Endothelial cell of umbilical vein (primary cell): ENCODE measurements around the gene BIRC6. TPM values are rescaled to one million over a fixed set of nuclear protein-coding genes. Genes with fewer than 3 reads are reported as not detected.

Experiments used
- BruUV-seq: library from RNA; stranded (reverse); fragments of 400-500 nt; replicated peaks from 2 replicates; lab custom pipeline; 2021; lab: Mats Ljungman, UMichigan
- CTCF ChIA-PET: fragments of 300-600, 350-600 bp; sonication (Branson Sonifier 250); formaldehyde crosslinking; loops from one replicate; lab custom pipeline; 2021; ENCODE audit warnings: antibody characterized with exemption, inconsistent platforms; lab: Charles Lee
- POLR2A ChIA-PET: fragments of 300-600, 350-600 bp; sonication (Branson Sonifier 250); formaldehyde crosslinking; loops from one replicate; lab custom pipeline; 2021; ENCODE audit warnings: antibody characterized with exemption, inconsistent platforms; lab: Charles Lee
- DNase-seq: peaks from one replicate; pipeline ENCODE4 v3.0.0-alpha.2; 2011; ENCODE audit warnings: low read depth, low spot score
- FAIRE-seq: peaks from 2 replicates; lab custom pipeline; 2011; peaks lifted over from hg19 to GRCh38; lab: Jason Lieb, UNC
- H2AFZ ChIP-seq: 2 replicates; pipeline ENCODE4 v1.6.0; 2012; ENCODE audit warnings: low read depth, low read length, control low read depth, inconsistent platforms
- H3K27ac ChIP-seq: 2 replicates; pipeline ENCODE4 v1.5.1; 2011; ENCODE audit warnings: low read depth, mild to moderate bottlenecking, control low read depth, low read length, moderate library complexity; ENCODE audit not compliant: insufficient read depth
- H3K27me3 ChIP-seq, 2 experiments: 2 replicates each; pipeline versions ENCODE4 v1.6.0 to v1.6.1; 2011; ENCODE audit warnings: low read length in 2 of 2, mixed read lengths in 1 of 2; ENCODE audit not compliant: control insufficient read depth in 2 of 2, insufficient read depth in 2 of 2
- H3K36me3 ChIP-seq, 2 experiments: 2 replicates in 1 of 2; 3 replicates in 1 of 2; pipeline ENCODE4 v1.5.1; 2011; ENCODE audit warnings: low read length in 2 of 2, mild to moderate bottlenecking in 1 of 2, moderate library complexity in 1 of 2; ENCODE audit not compliant: control insufficient read depth in 2 of 2, insufficient read depth in 2 of 2; ENCODE audit errors: extremely low read depth in 1 of 2
- H3K4me1 ChIP-seq: 3 replicates; pipeline ENCODE4 v1.5.1; 2011; ENCODE audit warnings: mild to moderate bottlenecking, low read length; ENCODE audit not compliant: control insufficient read depth, insufficient read depth; ENCODE audit errors: extremely low read depth
- H3K4me2 ChIP-seq: 2 replicates; pipeline ENCODE4 v1.6.1; 2011; ENCODE audit warnings: low read length, control low read depth, mixed read lengths; ENCODE audit not compliant: insufficient read depth
- H3K4me3 ChIP-seq, 3 experiments: fragments of 200-600 bp in 1 of 3; sonication (generic), shearing (Covaris generic) in 1 of 3; replicated peaks in 1 of 3; 2 replicates each; pipeline ENCODE4 v1.5.1; 2011 to 2016; ENCODE audit warnings: control low read depth in 3 of 3, low read length in 3 of 3, mild to moderate bottlenecking in 2 of 3, inconsistent platforms in 1 of 3, low read depth in 1 of 3, moderate library complexity in 1 of 3; ENCODE audit not compliant: insufficient read depth in 1 of 3
- H3K79me2 ChIP-seq: 2 replicates; pipeline ENCODE4 v1.6.0; 2012; ENCODE audit warnings: low read length, inconsistent platforms; ENCODE audit not compliant: control insufficient read depth, insufficient read depth
- H3K9ac ChIP-seq: replicated peaks from 2 replicates; pipeline ENCODE3; 2011; ENCODE audit warnings: low read length, control low read depth; ENCODE audit not compliant: insufficient read depth; ENCODE audit errors: extremely low read depth
- H3K9me1 ChIP-seq: replicated peaks from 3 replicates; pipeline ENCODE4 v1.6.0; 2011; ENCODE audit warnings: mild to moderate bottlenecking, low read length; ENCODE audit not compliant: control insufficient read depth, insufficient read depth; ENCODE audit errors: extremely low read depth
- H3K9me3 ChIP-seq: replicated peaks from 2 replicates; pipeline ENCODE4 v1.5.1; 2012; ENCODE audit warnings: low read length, inconsistent platforms; ENCODE audit not compliant: control insufficient read depth, insufficient read depth
- H4K20me1 ChIP-seq: replicated peaks from 2 replicates; pipeline ENCODE3; 2011; ENCODE audit warnings: mild to moderate bottlenecking, low read length; ENCODE audit not compliant: control insufficient read depth, insufficient read depth; ENCODE audit errors: extremely low read depth
- FOS ChIP-seq: IDR thresholded peaks from 2 replicates; pipeline ENCODE4 v1.6.1; 2011; ENCODE audit warnings: mild to moderate bottlenecking, low read length, moderate library complexity, borderline replicate concordance; ENCODE audit not compliant: insufficient read depth
- JUN ChIP-seq: IDR thresholded peaks from 2 replicates; pipeline ENCODE4 v1.6.1; 2011; ENCODE audit warnings: borderline replicate concordance, low read depth; ENCODE audit not compliant: insufficient read length, insufficient read depth
- POLR2A ChIP-seq: IDR thresholded peaks from 2 replicates; pipeline ENCODE4 v1.6.1; 2012; ENCODE audit warnings: low read depth, mild to moderate bottlenecking, control low read depth, low read length
- POLR2AphosphoS5 ChIP-seq: IDR thresholded peaks from 2 replicates; pipeline ENCODE4 v1.6.1; 2012; ENCODE audit warnings: low read depth, mild to moderate bottlenecking, control low read depth, low read length, moderate library complexity; ENCODE audit not compliant: insufficient read depth
- dilution Hi-C: fragments of 300-500 bp; cut with MboI; formaldehyde crosslinking; loops from one replicate; pipeline ENCODE4 v1.15.0; 2019; ENCODE audit warnings: low sequenced_read_pairs; ENCODE audit not compliant: extremely low pct_ligation_motif_present
- intact Hi-C: fragments of 100-400 bp; cut with micrococcal nuclease; formaldehyde crosslinking; loops from one replicate; pipeline ENCODE4 v1.10.0; 2022
- polyA plus RNA-seq, 4 experiments: library from polyadenylated mRNA; depleted of rRNA in 3 of 4; stranded (reverse) in 3 of 4; unstranded in 1 of 4; fragments of >200 nt; gene quantifications; 2 replicates each; pipeline versions ENCODE4 v1.2.1 to v1.2.3, GENCODE V29; 2011 to 2012; ENCODE audit warnings: missing spikeins in 1 of 4
- total RNA-seq: library from RNA; stranded (reverse); gene quantifications from 2 replicates; pipeline ENCODE4 v1.2.3, GENCODE V29; 2021
- TF ChIP-seq, protein P1 (sequence below): IDR thresholded peaks from 2 replicates; pipeline ENCODE4 v1.6.1; 2011; ENCODE audit not compliant: insufficient read depth, insufficient read length
- TF ChIP-seq, protein P2 (sequence below), 2 donors: IDR thresholded peaks; 1 replicate in 1 of 2; 2 replicates in 1 of 2; pipeline ENCODE4 v1.5.1; 2011; ENCODE audit warnings: low read length in 2 of 2, mild to moderate bottlenecking in 2 of 2, moderate library complexity in 2 of 2, control low read depth in 1 of 2, inconsistent platforms in 1 of 2, low read depth in 1 of 2; ENCODE audit not compliant: insufficient read depth in 1 of 2; ENCODE audit errors: extremely low read depth in 1 of 2

BIRC6 gene
- total and polyA plus RNA-seq, 2 donors (not counting 3 experiments of a cell fraction or from before 2014, with no cell fraction given): 34.2 to 83.1 TPM

DNA sequence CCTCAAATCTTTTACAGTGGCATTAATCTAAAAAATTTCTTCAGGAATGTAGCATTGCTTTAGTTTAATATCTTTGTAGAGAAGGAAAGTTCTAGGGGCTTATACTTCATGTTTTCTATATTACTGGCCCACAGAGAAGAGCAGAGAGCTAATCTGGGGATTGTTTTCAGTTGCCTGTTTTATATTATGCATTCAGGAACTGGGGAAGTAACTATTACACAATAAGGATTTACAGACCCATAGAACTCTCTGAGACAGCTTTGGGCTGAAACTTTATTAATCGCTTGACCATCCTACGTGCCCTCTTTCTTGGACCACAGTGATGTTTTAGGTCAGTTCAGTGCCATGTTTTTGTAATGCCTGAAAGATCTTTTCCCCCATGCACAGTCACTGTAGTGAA is 29.9 kb downstream of the BIRC6 start:
- Histone ChIP-seq H3K27ac (no peak overlapping the region), H3K36me3 (peaks cover 1 to 10% of the 10 kb centered on the region in 2 experiments), H3K4me3 (no peak overlapping the region), H3K9ac (no peak overlapping the region), H3K4me2 (no peak overlapping the region), H2AFZ (no peak overlapping the region), H3K9me3 (no peaks in the 10 kb centered on the region), H3K27me3 (no peaks in the 10 kb centered on the region), H3K4me1 (no peaks in the 10 kb centered on the region), H3K79me2 (peaks cover 39% of the 10 kb centered on the region), H3K9me1 (no peaks in the 10 kb centered on the region), H4K20me1 (peaks cover 2% of the 10 kb centered on the region)
- DNase-seq: no peak
- CTCF ChIA-PET: interaction anchor here (1.5 kb wide), 1 partner anchor 13 kb away, joined by 3 read pairs; no protein-coding TSS in a partner anchor
- POLR2A ChIA-PET: no interaction called here
- no peak for FAIRE-seq
- dilution Hi-C loops: no loop called here
- intact Hi-C loops: no loop called here
- BruUV-seq: no TSS peak
- TF ChIP-seq POLR2AphosphoS5 (no peak), FOS (no peak), POLR2A (no peak), JUN (no peak)
- TF ChIP-seq, protein P1, sequence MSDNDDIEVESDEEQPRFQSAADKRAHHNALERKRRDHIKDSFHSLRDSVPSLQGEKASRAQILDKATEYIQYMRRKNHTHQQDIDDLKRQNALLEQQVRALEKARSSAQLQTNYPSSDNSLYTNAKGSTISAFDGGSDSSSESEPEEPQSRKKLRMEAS: no peak
- TF ChIP-seq, protein P2, sequence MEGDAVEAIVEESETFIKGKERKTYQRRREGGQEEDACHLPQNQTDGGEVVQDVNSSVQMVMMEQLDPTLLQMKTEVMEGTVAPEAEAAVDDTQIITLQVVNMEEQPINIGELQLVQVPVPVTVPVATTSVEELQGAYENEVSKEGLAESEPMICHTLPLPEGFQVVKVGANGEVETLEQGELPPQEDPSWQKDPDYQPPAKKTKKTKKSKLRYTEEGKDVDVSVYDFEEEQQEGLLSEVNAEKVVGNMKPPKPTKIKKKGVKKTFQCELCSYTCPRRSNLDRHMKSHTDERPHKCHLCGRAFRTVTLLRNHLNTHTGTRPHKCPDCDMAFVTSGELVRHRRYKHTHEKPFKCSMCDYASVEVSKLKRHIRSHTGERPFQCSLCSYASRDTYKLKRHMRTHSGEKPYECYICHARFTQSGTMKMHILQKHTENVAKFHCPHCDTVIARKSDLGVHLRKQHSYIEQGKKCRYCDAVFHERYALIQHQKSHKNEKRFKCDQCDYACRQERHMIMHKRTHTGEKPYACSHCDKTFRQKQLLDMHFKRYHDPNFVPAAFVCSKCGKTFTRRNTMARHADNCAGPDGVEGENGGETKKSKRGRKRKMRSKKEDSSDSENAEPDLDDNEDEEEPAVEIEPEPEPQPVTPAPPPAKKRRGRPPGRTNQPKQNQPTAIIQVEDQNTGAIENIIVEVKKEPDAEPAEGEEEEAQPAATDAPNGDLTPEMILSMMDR (IDR thresholded peaks at IDR 0.05; ENCODE audit: extremely low read depth in 1 of 2, insufficient read depth in 1 of 2, low read depth in 1 of 2, low read length in 2 of 2): no peak
